ENCODE results near the gene RPP25L.

Gene RPP25L

GRCh38 chr9:34610434-34611206 lies 1.3 kb downstream of the RPP25L start:
- DNase-seq, result no peak

DNA sequence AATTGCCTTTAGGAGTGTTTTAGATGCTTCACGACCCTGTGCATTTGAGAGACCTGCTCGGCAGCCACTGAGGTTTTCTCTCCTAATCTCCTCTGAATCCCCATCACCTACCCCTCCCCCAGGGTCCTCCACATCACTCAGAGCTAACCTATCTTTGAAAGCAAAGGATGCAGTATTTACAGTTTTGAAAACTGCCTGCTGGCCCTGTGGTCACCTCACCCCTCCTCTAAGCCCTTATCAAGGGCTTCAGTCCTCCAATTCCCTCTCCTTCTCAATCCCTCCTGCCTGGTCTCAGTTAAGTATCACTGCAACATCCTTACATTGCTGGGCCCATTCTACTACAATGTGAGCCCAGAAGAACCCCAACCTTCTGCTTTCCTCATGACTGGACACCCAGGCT lies 4.6 kb downstream of the RPP25L start:
- no peak for DNase-seq

DNA sequence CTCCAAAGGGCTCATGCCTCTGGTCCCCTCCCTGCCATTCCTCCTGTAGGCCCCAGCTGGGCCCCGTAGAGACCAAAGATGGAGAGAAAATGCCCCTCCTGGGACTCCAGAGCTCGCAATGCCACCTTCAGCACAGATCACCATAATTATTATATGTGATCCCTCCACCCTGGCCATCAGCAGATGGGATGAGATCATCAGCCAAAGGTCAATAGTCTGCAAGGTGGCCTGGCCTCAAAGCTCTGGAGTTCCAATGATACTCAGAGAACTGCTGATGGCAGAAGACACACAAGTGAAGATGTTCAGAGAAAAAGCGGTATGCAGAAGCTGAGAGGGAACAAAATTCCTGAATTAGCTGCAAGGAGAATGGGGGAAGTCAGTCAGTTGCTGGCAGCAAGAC lies 5.0 kb downstream of the RPP25L start:
- no peak for DNase-seq

DNA sequence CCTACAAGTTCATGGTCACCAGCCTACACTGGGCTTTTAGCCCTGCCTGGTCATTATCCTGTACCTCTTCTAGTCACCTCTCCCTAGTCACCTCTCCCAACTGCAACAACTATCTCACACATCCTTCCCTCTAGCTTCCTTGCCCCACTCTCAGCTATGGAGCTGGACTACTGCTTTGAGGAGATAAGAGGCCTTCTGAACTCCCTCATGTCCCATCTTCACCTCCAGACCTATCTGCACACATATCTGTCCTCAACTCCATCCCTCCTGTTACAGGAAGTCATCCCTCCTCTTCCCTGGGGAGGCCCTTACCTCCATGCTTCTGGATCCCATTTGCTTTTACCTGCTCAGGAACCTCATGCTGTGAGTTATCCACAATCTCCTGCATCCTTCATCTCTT lies 5.7 kb downstream of the RPP25L start:
- DNase-seq, result no peak

DNA sequence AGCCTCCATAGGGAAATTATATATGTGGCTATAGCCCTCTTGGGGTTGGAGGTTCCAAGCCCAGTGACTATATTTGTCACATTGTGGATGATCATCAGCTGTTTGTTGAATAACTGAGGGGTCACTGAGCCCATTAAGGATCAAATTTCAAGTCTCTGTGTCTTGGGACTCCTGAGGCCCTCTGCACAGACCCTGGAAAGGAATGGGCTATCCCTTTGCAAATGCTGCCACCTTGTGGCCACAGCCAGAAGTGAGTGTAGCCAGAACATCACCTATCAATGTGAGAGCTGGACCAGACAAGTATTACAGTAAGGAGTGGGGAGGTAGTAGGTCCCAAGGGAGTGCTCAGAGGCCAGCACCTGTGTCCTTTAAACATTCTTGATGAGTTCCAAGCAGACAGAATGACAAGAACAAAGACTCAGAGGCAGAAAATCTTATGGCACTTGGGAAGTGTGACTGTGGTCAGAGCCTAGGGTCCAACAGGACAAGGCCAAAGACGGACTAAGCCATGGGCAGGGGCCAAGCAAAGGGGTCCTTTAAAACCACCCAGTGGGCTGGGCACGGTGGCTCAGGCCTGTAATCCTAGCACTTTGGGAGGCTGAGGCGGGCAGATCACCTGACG lies 8.2 kb downstream of the RPP25L start:
- DNase-seq, result peak; percentile 41

DNA sequence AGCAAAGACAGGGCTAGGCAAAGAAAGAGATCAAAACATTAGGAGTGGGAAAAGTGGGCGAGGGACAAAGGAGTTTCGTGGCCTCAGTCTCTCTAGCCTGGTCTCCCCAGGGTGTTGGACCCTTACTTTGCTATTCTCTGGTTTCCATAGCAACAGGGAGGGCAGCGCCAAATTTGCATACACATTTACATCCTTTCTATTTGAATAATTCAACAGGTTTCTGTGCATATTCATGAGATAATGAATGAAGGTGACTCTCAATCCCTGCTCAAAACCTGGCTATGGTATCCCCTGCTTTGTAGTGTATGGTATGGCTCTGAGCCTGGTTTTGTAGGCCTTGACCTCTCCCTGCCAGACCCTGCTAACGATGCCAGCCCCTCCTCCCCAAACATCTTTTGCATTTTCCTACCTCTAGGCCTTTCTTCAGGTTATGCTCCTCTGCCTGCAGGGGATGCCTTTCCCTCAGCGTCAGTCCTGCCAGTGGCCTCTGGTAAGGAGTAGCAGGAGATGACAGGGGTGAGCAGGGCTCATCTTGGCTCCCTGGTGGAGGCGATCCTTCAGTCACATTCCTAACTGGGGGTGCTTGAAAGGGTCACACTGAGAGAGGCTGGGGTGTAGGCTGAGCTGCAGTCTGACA lies 9.8 kb downstream of the RPP25L start:
- no peak for DNase-seq

- no peak for DNase-seq
Measured at GRCh38 chr9:34600908-34601307, 11.0 kb downstream of the RPP25L start.

DNA sequence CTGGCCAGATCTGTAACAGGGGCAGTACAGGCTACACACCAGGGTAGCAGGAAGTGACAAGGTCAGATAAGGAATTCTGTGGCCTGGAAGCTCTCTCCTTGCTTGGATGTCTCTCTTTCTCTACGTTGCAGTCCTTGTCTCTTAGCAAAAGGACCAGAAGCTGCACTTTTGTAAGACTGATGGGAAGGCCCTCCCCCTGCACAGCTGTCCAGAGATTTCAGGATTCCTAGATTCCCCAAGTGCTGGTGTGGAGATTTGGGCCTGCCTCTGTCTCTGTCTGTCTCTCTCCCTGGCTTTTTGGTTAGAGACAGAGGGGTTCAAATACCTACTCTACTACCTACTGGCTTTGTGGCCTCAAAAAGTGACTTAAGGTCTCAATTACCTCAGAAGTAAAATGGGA lies 12.4 kb downstream of the RPP25L start:
- no peak for DNase-seq

- no peak for DNase-seq
Measured at GRCh38 chr9:34594177-34594576, 17.7 kb downstream of the RPP25L start.

DNA sequence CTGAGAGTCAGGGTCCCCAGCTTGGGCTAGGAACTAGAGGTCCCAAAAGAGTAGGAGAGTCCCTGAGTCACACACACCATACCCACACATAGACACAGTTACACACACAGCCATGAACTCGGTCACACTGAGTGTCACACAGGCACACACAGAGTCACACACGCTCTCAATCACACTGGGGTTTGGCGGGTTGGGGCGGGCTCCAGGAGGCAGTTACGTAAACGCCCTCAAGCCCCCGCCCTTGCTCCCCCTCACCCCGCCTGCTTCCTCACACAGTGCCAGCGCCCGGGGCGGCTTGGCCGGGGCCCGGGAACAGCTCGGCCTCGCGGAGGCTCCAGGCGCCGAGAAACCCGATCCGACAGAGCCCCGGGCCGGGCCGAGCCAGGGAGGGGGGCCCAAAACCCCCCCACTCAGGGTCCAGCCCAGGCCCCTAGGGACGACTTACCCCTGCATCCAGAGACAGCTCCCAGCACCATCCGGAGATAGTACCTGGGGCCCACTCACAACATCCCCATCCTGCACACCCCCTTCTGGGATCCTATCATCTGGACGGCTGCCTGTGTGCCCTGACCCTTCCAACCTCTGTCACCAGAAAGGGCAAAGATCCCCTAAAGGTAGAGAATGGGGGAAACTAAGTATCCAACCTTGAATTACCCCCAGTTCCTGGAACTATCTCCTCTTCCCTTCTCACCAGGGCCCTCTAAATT lies 18.8 kb downstream of the RPP25L start:
- DNase-seq, result no peak

- DNase-seq, result no peak
Measured at GRCh38 chr9:34591917-34592866, 19.7 kb downstream of the RPP25L start.

DNA sequence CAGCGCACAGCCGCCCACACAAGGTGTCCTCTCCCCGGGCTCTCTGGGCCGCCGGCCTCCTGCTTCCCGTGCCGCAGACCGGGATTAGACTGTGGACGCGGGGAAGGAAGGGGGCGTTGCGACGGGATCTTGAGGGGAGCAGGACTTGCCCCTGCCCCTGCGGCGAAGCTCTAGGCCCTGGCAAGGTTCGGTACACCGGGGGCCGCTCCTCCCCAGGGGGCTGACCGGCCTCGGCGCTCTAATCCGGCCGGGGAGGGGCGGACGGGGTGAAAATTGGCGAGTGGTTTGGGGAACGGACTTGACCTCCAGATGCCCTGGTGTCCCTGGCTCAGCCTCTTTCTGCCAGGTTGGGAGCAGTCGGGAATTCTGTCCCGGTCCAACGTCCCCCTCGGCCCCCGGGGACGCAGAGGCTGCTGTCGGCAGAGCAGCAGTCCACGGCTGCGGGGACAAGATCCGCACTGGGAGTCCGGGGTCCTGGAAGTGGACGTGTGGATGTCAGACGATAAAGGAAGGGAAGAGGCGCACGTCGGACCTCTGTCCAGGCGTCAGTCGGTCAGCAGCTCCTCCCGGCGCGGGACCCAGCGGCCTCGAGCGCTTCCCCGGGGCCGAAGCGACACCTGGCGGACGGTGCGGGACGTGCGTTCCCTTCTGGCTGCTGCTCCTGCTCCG lies 20.5 kb downstream of the RPP25L start:
- DNase-seq, result no peak

GRCh38 chr9:34590381-34591247 lies 21.3 kb downstream of the RPP25L start:
- DNase-seq, result no peak

DNA sequence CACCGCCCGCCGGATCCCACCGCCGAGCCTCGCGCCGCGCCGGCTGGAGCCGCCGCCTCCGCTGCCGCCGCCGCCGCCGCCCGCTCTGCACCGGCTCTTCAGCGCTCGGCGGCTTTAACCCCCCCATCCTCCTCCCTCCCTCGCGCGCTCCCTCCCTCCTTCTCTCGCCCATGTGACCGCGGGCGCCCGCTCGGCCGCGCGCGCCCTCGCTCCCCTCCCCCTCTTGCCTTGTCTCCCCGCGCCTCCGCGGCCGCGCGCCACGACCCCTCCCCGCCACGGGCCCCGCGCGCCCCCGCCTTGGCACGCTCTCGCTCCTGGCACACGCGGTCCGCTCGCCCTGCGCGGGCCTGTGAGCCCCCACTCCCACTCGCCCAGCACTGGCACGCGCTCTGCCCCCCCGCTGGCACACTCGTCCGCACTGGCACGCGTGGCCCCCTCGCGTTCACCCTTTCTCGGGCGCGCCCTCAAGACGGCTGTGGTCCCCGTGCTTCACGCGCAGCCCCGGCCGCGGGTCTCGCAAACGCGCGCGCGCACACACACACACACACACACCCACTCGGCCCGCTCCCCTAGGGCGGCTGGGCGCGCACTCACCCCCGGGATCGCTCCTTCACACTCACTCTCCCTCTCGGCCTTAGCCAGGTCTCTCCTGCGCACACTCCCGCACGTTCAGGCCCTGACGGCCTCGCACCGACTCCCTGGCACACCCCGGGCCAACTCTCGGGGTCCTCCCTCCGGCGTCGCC lies 22.1 kb downstream of the RPP25L start, which contains the start of gene CNTFR:
Gene CNTFR (minus strand): TSS at position 89 of the 745 bp plus-strand sequence. CDS start 20,743 bp downstream, outside the sequence.
- DNase-seq, result no peak

DNA sequence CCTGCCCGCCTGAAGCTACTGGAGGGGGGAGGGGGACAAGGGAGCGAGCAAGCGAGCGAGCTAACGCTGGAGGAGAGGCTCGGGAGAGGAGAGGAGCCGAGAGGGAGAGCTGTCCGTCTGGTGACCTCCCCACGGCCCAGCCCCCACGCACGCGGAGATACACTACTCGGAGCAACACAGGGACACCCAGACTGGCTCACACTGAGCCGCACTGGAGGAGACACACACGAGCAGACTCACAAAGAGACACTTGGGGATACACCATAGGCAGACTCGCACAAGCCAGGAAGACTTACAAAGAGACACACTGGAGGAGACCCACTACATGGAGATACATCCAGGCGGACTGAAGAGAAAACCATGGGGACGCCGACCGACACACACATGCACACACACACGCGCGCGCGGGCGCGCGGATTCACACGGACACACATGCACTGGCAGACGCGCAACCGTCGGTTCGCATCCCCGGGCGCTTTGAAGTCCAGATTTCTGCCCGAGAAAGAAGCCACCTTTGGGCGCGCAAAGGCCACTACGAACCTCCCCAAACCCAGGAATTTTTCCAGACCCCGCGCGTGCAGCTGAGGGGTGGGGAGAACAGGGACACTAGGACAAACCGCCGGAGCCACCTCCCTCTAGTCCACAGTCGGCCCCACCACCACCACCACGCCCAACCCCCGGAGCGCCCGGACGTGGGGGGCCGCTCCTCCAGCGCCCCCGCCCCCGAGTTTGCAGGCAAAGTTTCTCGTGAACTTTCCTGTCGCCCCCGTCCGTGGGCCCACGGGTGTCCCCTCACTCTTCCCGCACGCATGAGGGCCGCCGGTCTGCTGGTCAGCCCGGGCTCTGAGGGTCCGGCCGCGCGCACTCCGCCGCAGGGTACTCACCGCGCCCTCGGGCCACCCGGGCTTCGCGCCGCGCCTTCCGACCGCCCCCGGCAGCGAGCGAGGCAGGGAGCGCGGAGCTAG lies 22.9 kb downstream of the RPP25L start:
- no peak for DNase-seq

DNA sequence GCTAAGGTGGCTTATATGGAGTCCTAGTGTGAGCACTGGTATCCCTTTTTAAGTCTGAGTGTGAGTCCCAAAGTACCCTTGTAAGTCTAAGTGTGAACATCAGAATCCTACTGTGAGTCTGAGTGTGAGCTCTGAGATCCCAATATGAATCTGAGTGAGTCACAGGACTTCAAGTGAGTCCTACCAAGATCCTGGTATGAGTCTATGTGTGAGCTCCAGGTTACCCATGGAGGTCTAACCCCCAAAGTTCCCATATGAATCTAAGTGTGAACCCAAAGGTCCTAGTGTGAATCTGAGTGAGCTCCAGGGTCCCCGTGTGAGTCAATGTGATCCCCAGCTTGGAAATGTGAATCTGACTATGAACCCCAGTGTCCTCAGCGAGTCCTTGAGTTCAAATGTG lies 24.6 kb downstream of the RPP25L start:
- DNase-seq, result no peak

- no peak for DNase-seq
Measured at GRCh38 chr9:34585946-34586669, 25.8 kb downstream of the RPP25L start.

DNA sequence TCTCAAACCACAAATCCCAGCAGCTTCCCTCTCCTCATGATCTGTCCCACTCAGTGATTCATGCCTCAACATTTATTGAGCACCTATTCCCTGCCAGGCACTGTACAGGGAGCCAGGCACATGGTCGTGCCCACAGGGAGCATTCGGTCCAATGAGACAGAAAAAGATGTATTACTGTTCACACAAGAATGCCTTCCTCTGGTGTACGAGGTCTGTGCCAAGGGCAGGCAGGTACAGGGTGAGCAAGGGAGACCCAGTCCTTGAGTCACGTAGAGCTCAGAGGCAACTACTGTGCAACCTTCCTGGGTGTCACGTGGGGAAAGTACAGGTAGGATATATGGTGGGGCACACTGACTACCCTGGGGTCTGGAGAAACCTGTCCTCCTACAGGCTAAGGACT lies 26.9 kb downstream of the RPP25L start:
- no peak for DNase-seq
